ENCODE measurements around the gene IFFO2. TPM values are rescaled to one million over a fixed set of nuclear protein-coding genes. Genes with fewer than 3 reads are reported as not detected.

Gene IFFO2
- polyA plus RNA-seq, 1 of the 3 experiments (the other 2 are of a cell fraction), result 10.5 TPM

DNA sequence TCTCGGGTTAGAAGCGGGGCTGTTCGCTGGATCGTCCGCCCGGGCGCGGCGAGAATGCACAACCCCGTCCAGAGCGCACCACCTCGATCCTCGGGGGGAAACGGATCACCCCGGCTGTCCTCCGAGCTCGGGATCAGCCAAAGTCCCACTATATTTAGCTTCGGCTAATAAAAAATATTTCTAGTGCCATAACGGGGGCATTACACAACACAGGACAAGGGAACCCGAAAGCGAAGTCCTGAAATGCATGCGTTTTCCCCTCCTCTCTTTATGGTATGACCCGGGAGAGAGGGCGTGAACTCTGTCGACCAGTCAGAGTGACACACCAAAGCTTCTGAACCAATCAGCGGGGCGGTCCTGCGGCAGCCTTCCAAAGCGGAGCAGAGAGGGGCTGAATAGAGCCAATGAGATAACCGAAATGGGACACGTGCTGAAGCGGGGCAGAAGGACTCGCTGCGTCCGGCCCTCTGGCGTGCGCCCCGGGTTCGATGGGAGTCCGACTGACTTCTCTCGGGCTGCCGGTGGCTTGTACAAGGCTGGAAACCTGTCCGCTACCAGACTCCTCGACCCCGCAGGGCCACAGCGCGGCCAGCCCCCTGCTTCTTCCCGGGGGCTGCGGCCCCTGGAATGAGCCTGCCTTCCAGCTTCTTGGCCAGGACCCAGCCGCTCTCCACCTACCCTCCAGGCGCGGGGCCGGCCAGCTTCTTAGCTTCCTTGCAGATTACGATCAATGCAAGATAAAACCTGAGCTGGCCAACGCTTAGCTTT is 53.8 kb downstream of the IFFO2 start, which contains the start of gene ALDH4A1 (continued):
- TF ChIP-seq USF2 (IDR thresholded peaks at IDR 0.05; ENCODE audit: borderline replicate concordance, low read depth, low read length), result peak; percentile 92

DNA sequence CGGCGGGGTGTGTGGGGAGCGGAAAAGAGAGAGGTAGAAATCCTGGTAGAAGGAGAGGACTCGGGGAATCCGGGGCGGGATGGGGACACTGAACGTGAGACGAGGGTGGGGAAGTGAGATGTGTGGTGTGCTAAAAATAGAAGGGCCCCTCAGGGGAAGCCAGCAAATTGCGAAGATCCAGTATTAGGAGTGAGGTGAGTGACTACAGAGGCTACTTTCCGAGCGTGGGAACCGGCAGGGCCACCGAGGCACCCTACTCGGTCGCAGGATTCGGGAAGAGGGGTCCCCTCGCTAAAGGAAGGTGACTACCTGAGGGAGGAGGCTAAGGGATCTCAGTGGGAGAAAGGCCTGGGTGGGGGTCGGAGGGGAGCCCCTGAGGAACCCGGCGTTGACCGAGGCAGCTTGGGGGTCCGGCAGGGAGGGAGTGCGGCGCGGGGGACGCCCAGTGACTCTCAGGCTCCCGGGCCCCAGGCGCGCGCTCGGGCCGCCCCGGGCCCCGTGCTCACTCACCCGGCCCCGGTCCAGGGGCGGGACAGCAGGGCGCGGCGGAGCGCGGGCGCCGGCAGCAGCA is 54.4 kb downstream of the IFFO2 start:
- Histone ChIP-seq H3F3A (replicated peaks; ENCODE audit: insufficient read depth) (peaks cover 6% of the 10 kb centered on the region), H4K20me1 (ENCODE audit: insufficient read depth) (no peaks in the 10 kb centered on the region), H2AFZ (ENCODE audit: low read depth) (peak overlapping the region; percentile 84), H3K4me3 (ENCODE audit: low read depth in 2 of 2, low read length in 1 of 2) (peak overlapping the region; percentile 93 to 94), H3K79me2 (ENCODE audit: insufficient read depth) (peaks cover 7% of the 10 kb centered on the region; the same call in 1 of the 2 replicates), H3K27ac (ENCODE audit: low read depth in 2 of 2, low read length in 1 of 2) (peak overlapping the region; percentile 76 to 93), H3K4me1 (ENCODE audit: control insufficient read depth in 1 of 2, insufficient read depth in 2 of 2, low read depth in 1 of 2, low read length in 1 of 2) (peaks cover 9 to 14% of the 10 kb centered on the region in 2 experiments; a peak in 2 of 4 replicates), H3K9ac (peak overlapping the region; percentile 75), H3K27me3 (ENCODE audit: insufficient read depth) (no peaks in the 10 kb centered on the region), H3K4me2 (peak overlapping the region; percentile 90), H3K9me2 (no peaks in the 10 kb centered on the region), H3K9me3 (no peaks in the 10 kb centered on the region), H3K36me3 (replicated peaks in 1 of 2; ENCODE audit: control insufficient read depth in 1 of 2, insufficient read depth in 2 of 2, low read length in 1 of 2) (no peaks in the 10 kb centered on the region)
- no peak for DNase-seq
- TF ChIP-seq FOSL2 (IDR thresholded peaks at IDR 0.05; ENCODE audit: borderline replicate concordance, low read depth) (no peak), IRF3 (IDR thresholded peaks at IDR 0.05; ENCODE audit: low read depth, low read length) (no peak), POLR2AphosphoS5 (IDR thresholded peaks at IDR 0.05; ENCODE audit: low read depth, low read length) (no peak), EZH2phosphoT487 (IDR thresholded peaks at IDR 0.05; ENCODE audit: borderline replicate concordance, low read depth) (no peak), RFX5 (IDR thresholded peaks at IDR 0.05; ENCODE audit: low read length) (no peak)
- TF ChIP-seq, protein P1, sequence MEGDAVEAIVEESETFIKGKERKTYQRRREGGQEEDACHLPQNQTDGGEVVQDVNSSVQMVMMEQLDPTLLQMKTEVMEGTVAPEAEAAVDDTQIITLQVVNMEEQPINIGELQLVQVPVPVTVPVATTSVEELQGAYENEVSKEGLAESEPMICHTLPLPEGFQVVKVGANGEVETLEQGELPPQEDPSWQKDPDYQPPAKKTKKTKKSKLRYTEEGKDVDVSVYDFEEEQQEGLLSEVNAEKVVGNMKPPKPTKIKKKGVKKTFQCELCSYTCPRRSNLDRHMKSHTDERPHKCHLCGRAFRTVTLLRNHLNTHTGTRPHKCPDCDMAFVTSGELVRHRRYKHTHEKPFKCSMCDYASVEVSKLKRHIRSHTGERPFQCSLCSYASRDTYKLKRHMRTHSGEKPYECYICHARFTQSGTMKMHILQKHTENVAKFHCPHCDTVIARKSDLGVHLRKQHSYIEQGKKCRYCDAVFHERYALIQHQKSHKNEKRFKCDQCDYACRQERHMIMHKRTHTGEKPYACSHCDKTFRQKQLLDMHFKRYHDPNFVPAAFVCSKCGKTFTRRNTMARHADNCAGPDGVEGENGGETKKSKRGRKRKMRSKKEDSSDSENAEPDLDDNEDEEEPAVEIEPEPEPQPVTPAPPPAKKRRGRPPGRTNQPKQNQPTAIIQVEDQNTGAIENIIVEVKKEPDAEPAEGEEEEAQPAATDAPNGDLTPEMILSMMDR (IDR thresholded peaks at IDR 0.05), result 0 out of 2 replicates have a peak, but pooled peaks have one; percentile 6
- ChIA-PET POLR2A (interaction anchor here (1.2 to 1.5 kb wide), 3 partner anchors 17 to 71 kb away, joined by 3 to 8 read pairs (median 4); no protein-coding TSS in a partner anchor), CTCF (interaction anchor here (0.9 to 5.2 kb wide), 8 partner anchors 9 to 305 kb away, joined by 3 to 59 read pairs (median 8); no protein-coding TSS in a partner anchor)
- WGBS (ENCODE audit: low lambda C conversion rate), result 3% methylated on average over 14 of the region's 44 CpGs

Measured in SK-N-SH (cell line).